ENCODE data around the gene DMD.

GRCh38 chrX:31500921-31501320 is 1710.4 kb downstream of the DMD start:
- TF ChIP-seq, protein P1, sequence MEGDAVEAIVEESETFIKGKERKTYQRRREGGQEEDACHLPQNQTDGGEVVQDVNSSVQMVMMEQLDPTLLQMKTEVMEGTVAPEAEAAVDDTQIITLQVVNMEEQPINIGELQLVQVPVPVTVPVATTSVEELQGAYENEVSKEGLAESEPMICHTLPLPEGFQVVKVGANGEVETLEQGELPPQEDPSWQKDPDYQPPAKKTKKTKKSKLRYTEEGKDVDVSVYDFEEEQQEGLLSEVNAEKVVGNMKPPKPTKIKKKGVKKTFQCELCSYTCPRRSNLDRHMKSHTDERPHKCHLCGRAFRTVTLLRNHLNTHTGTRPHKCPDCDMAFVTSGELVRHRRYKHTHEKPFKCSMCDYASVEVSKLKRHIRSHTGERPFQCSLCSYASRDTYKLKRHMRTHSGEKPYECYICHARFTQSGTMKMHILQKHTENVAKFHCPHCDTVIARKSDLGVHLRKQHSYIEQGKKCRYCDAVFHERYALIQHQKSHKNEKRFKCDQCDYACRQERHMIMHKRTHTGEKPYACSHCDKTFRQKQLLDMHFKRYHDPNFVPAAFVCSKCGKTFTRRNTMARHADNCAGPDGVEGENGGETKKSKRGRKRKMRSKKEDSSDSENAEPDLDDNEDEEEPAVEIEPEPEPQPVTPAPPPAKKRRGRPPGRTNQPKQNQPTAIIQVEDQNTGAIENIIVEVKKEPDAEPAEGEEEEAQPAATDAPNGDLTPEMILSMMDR (IDR thresholded peaks at IDR 0.05): no peak
- TF ChIP-seq POLR2A (IDR thresholded peaks at IDR 0.05): no peak
- no peak for TF ChIP-seq POLR2AphosphoS5 (IDR thresholded peaks at IDR 0.05)

Data from sigmoid colon (tissue), 4 donors.